Skin epidermis (tissue), 12 donors: ENCODE data around the gene TUBG2.
A peak's percentile ranks its signal among the peaks of the same experiment; 100 is the strongest.
"Not testable (repeated sequence)": the region's sequence is repeated elsewhere in the genome, so short reads cannot be mapped to it uniquely, and the experiment has no call there.

Source experiments
- H3K27ac ChIP-seq, 21 experiments: fragments of 200-600 bp; sonication (generic) in 11 of 21; one replicate each; pipeline ENCODE4 v1.5.0; 2020; ENCODE audit warnings: mild to moderate bottlenecking in 3 of 21, inconsistent platforms in 2 of 21, moderate library complexity in 2 of 21
- H3K4me3 ChIP-seq, 7 experiments: fragments of 200-600 bp; sonication (generic) in 2 of 7; one replicate each; pipeline ENCODE4 v1.5.0; 2020; ENCODE audit warnings: inconsistent platforms in 2 of 7, mild to moderate bottlenecking in 2 of 7, moderate library complexity in 1 of 7

The TUBG2 gene

DNA sequence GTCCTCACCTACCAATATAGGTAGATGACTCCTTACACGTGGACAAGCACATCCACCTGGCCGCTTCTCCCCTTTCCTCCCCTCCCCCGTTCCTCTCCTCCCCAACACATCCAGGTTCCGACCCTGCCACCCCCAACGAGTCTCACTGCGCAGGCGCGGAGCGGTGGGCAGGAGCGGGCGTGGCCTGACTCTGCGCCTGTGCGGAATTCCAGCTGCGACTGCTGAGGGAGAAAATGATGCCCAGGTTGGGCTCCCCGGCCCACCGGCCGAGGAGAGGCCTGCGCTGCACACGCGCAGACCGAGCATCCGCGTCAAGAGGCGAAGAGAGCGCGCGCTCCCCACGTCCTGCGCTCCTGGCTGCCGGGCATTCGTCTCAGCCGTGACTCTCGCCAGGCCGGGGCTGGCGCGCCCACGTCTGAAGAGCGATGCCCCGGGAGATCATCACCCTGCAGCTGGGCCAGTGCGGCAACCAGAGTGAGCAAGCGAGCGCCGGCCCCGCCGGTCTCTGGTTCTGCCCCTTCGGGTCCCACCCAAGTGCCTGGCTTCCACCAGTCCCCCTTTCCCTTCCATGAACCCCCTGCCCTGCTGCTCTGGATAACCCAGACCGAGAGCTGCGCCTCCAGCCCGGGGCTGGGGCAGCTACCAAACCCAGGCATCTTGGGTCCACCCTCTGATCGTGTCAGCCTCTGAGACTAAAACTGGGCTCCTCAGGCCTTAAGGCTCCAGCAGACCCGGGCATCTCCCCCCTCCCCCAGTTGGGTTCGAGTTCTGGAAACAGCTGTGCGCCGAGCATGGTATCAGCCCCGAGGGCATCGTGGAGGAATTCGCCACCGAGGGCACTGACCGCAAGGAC lies at the start of gene TUBG2:
Gene TUBG2, plus strand, starts transcription at position 206 of the 853 bp plus-strand sequence. Its CDS starts 220 bp downstream, at position 426.
- Histone ChIP-seq H3K4me3 (peak within 1 kb of the TSS; percentile 44 to 76 (median 57)), H3K27ac (peak within 1 kb of the TSS in 20 of 21 experiments; percentile 12 to 84 (median 68))

DNA sequence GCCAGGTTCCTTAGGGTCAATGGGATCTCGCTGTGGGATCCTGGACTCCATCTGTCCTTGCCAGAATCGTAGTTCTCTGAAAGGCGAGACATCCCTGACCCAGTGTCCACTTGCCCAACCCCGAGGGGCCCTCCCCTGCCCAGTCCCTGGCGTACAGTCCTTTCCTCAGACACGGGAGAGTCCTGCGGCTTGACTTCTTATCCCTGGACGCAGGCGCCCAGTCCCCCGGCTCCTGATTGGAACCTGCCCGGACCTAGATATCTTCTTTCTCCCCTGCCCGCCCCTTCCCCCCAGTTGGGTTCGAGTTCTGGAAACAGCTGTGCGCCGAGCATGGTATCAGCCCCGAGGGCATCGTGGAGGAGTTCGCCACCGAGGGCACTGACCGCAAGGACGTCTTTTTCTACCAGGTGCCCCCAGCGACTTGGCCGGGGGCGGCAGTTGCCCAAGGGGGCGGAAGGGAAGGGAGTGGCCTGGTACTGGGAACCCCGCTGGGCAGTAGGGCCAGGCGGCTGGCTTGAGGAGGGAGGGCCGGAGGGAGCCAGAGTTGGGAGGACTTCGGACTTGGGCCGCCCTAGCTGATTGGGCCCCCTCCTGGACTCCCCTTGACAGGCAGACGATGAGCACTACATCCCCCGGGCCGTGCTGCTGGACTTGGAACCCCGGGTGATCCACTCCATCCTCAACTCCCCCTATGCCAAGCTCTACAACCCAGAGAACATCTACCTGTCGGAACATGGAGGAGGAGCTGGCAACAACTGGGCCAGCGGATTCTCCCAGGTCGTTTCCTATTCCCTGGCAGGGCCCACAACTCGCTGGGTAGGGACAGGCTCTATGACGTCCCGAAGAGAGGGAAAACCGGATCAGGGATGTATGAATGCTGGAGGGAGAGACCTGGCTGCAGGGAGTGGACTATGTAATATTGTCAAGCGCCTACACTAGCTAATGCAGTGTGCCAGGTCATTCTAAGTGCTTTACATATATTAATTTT lies 49.0 kb upstream of the TUBG2 start:
- Histone ChIP-seq H3K4me3 (peak overlapping the region; percentile 61 to 96 (median 79)), H3K27ac (peak overlapping the region in 20 of 21 experiments; percentile 5 to 99 (median 87))

DNA sequence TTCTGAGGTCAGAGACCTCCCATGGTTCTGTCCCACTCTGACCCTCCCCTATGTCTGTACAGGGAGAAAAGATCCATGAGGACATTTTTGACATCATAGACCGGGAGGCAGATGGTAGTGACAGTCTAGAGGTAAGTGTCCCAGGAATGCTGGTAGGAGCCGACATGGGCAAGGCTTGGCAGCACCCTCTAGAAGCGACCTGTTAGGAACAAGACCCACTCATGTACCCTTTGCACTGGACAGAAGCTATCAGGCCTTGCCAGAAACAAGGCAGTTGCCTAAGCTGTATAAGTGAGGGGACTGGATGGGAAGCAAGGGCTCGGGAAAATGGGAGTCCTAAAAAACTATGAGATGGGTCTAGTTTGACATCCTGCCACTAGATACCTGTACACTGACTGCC lies 47.1 kb upstream of the TUBG2 start:
- H3K27ac ChIP-seq = no peak overlapping the region
- H3K4me3 ChIP-seq = no peak overlapping the region

DNA sequence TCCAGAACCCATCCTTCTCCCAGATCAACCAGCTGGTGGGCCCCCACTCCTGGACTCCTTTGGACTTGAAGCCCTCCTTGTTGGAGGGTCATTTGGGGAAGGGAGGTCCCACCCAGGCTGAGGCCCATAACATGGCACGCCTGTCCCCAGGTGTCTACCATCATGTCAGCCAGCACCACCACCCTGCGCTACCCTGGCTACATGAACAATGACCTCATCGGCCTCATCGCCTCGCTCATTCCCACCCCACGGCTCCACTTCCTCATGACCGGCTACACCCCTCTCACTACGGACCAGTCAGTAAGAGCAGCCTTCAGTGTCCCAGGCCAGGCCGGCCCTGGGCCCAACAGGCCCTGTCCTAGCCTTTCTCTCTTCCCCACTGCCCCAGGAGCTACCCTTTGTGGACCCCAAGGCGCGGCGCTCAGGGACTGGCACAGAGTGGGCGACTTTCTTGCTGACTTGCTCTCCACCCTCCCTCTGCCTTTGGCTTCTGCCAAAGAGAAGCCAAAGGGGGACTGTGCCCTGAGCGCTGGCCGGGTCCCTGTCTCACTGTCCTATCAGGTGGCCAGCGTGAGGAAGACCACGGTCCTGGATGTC lies 45.3 kb upstream of the TUBG2 start:
- H3K4me3 ChIP-seq = no peak overlapping the region
- peak overlapping the region in 1 of 21 experiments; percentile 39 for H3K27ac ChIP-seq

DNA sequence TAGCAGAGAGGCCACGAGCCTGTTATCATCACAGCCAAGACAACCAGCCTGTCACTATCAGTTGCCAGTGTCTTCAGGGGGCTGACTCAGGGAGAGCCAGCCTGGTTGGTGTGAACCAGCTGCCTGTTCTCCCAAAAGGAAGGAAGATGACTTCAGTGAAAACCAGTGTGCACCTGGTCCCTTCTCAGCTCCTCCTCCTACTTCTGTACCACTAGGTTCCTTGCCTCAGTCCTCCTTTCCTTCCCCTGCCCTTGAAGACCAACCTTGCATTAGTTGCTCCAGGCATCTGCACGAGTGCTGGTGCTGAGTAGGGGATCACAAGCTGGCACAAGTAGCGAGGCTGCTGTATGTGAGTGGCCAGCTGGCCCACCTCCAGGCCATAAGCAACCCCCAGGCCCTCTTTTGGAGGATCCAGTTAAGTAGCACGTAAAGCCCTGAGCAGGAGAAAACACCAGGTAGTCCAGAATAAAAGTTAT lies 41.1 kb upstream of the TUBG2 start:
- Histone ChIP-seq H3K27ac (peak overlapping the region in 2 of 21 experiments; percentile 11 to 38), H3K4me3 (no peak overlapping the region)

DNA sequence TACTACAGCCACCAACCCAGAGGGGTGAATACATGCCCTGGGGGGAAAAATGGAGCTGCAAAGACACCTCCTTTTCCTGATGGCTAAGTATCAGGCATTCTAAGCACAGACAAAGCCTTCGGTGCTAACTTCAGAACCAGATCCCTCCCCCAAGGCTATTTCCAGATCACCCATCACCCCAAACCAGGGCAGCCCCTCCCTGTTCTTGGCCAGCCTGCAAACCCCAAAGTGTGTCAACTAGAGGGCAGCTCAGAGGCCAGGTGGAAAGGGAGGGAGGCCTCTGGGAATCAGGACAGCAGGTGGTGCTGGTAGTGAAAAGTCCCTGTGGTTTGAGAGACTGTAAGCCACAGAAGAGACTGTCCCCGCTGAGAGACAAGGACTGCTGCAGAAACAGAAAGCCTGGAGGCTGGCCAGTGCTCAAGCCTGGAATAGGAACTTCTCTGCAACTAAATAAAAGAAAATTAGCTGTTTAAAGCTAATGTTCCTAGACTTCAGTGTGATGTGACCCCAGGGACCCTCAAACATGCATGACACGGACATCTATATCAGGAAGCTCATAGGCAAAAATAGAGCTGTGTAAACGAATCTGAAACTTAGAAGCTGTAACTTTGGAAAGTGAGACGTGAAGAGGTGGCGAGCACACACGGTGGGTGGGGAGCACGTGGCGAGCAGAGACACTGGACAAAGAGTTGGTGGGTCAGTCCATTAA lies 40.5 kb upstream of the TUBG2 start:
- H3K27ac ChIP-seq = peak overlapping the region in 3 of 21 experiments; percentile 11 to 38 (median 11)
- no peak overlapping the region for H3K4me3 ChIP-seq

DNA sequence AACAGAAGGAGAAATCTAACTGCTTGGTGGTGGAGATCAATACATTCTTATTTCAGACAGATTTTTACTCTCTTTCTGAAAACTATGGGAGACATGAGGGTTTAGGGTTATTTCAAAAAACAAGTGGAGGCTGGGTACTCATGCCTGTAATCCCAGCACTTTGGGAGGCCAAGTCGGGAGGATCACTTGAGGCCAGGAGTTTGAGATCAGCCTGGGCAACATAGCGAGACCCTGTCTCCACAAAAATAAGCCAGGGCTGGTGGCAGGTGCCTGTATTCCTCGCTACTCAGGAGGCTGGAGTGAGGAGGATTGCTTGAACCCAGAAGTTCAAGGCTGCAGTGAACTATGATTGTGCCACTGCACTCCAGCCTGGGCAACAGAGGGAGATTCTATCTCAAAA lies 37.1 kb upstream of the TUBG2 start:
- not testable (repeated sequence) for H3K4me3 ChIP-seq, H3K27ac ChIP-seq

DNA sequence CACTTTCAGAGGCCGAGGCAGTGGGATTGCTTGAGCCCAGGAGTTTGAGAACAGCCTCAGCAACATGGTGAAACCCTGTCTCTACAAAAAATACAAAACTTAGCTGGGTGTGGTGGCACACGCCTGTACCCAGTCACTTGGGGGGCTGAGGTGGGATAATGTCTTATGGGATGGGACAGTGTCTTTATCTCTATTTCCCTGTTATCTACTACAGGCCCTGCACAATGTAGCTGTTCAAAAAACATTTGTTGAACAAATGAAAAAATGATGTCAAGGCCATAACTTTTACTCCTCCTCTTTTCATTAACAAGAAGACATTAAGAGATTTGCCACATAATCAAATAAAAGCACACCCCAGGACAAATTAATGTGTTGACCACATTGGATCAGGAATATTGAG lies 35.8 kb upstream of the TUBG2 start:
- H3K4me3 ChIP-seq = no peak overlapping the region
- peak overlapping the region in 1 of 21 experiments; percentile 11 for H3K27ac ChIP-seq

DNA sequence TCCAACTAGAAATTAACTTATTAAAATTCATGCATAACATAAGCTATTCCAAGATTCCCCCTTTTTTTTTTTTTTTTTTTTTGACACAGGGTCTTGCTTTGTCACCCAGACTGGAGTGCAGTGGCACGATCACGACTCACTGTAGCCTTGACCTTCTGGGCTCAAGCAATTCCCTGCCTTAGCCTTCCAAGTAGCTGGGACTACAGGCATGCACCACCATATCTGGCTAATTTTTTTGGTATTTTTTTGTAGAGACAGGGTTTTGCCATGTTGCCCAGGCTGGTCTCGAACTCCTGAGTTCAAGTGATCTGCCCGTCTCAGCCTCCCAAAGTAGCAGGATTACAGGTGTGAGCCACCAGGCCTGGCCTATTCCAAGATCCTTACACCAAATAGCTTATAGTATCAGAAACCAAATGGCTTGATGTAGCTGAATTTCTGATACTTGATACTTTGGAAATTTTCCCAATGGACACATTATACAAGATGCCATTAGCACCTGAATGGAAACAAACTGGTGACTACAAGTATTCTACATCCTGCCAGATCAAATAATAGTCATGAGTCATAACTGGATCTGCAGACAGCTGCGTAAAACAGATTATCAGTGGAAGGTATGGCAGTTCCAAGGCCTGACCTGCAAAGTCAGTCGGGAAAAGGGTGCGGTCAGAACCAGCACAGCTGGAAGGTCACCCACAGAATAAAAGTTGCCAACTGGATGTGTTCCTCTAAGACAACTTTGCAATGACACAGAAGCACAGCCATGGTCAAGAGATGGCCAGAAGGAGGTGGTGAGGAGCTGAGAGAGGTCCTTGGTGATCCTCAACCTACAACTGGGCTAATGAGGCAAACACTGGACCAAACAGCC lies 35.1 kb upstream of the TUBG2 start:
- H3K27ac ChIP-seq = peak overlapping the region in 10 of 21 experiments; percentile 2 to 72 (median 35)
- H3K4me3 ChIP-seq = no peak overlapping the region

DNA sequence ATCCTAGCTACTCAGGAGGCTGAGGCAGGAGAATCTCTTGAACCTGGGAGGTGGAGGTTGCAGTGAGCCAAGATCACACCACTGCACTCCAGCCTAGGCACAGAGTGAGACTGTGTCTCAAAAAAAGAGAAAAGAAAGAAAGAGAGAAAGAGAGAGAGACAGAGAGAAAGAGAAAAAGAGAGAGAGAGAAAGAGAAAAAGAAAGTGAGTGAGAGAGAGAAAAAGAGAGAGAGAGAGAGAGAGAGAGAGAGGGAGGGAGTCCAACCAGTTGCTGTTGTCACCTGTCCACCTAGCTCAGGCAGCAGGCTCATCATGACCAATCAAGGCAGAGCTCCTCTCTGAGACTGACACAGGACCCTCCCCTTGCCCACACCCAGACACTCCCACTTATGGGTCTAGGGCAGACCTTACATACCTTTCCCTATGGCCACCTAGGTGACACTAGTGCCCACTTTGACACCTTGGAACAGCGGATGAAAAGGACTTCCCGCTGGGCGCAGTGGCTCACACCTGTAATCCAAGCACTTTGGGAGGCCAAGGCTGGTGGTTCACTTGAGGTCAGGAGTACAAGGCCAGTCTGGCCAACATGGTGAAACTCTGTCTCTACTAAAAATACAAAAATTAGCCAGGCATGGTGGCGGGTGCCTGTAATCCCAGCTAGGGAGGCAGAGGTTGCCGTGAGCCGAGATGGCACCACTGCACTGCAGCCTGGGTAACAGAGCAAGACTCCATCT lies 31.9 kb upstream of the TUBG2 start:
- not testable (repeated sequence) for H3K4me3 ChIP-seq, H3K27ac ChIP-seq

DNA sequence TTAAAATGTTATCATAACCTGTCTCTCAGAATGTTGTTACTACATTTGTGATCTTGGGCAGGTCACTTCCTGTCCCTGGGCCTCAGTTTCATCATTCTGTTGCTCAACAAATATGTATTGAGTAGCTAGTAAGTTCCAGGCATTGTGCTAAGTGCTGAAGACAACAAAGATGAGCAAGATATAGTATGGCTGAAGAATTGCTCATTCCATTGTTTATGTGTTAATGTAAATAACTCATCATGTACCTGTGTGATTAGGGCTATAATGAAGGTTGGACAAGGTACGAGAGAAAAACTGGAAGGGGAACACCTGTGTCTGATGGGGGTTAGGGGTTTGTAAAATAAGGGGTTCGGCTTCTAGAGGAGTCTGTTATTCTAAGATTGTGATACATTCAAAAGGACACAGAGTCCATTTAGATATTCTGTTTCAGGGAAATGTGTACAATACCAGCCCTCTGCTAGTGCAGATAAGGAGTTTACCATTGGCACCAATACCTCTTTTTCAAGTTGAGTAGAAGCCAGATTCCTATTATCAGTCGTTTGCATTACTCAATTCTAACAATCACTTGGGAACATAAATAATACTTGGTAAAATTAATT lies 29.6 kb upstream of the TUBG2 start:
- Histone ChIP-seq H3K4me3 (no peak overlapping the region), H3K27ac (peak overlapping the region in 4 of 21 experiments; percentile 13 to 62 (median 32))

DNA sequence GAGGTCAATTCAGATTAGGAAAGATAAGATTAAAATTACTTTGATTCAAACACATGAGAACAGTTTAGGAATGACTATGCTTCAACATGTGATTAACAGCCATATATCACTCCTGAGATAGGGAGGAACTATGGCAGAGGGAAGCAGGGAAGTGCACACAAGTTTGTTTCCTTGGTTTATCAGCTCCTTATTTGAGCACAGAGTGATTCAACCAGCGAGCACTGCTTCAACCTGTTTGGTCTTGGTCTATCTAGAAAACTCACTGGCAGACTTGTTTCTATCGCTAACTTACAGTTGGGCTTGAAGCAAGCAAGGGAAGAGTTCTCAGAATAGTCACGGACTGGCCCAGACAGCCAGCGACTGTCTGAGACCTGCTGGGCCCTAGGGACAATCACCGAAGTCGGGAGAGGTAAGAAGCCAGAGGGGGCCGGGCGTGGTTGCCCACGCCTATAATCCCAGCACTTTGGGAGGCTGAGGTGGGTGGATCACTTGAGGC lies 26.1 kb upstream of the TUBG2 start:
- Histone ChIP-seq H3K4me3 (no peak overlapping the region), H3K27ac (peak overlapping the region in 6 of 21 experiments; percentile 17 to 62 (median 42))

DNA sequence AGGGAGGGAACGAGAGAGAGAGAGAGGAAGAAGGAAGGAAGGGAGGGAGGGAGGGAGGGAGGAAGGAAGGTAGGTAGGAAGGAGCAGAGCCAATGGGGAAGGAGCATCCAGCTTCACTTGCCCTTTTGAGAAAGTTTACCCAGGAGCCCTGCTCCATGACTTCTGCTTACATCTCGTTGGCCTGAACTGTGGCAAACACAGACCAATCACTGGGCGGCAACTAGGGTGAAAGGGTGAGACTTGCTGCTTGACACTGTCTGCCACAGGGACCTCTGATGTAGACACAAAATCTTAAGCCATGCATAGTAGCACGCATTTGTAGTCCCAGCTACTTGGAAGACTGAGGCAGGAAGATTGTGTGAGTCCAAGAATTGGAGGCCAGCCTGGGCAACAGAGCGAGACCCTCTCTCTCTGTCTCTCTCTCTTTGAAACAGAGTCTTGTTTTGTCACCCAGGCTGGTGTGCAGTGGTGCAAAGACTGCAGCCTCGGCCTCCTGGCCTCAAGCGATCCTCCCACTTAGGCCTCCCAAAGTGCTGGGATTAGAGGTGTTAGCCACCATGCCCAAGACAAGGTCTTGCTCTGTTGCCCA lies 19.5 kb upstream of the TUBG2 start:
- no peak overlapping the region for H3K4me3 ChIP-seq
- H3K27ac ChIP-seq = no peak overlapping the region

DNA sequence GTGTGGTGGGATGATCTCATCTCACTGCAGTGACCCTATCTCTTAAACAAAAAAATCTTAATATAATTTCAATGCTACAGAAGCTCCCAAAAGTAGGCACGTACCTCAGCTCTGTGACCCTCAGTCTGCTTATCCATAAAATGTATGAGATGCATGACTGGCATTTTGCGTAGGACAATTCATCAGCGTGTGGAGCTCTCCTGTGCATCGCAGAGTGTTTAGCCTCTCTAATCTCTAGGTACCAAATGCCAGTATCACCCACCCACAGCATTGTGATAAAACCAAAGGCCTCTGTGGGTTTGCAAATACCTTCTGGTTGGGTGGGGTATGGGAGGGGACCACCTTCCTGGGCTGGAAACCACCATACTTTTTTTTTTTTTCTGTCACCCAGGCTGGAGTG lies 19.0 kb upstream of the TUBG2 start:
- Histone ChIP-seq H3K27ac (no peak overlapping the region), H3K4me3 (no peak overlapping the region)

DNA sequence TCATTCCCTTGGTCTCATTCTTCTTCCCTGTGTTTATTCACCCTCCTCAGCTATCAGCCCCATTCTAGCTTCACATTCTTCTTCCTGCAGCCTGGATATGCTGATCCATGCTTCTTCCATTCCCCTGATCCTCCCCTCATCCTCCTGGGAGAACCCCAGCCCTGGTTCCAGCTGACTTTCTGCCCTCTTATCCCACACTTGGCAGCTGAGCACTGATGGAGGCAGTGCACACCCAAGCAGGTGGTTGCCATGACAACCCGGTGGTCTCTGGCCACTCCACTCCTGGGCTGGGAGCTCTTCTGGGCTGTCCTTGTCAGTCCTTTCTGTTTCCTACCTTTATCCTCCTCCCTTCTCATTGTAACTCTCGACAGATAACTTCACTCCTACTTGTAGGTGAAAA lies 16.7 kb upstream of the TUBG2 start:
- no peak overlapping the region for H3K27ac ChIP-seq

DNA sequence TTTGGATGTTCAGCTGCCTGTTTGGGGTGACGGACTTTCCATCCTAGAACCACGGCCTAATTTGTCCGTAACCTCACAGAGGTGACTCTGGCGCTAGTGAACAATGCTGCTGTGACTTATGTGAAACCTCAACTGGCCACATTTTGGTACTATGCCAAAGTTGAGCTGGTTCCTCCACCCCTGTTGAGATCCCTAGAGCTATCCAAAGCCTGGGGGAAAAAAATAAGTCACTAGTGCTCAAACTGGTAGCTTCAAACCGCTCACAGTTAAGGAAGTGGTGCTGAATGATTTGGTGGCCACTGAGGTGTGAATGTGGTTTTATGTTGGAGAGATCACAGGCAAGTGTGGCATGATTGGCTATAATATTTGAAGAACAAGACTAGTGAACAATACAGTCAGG lies 11.3 kb upstream of the TUBG2 start:
- Histone ChIP-seq H3K27ac (no peak overlapping the region), H3K4me3 (no peak overlapping the region)

More for the DNA sequence above, 16.7 kb upstream of the TUBG2 start:
- no peak overlapping the region for H3K4me3 ChIP-seq

DNA sequence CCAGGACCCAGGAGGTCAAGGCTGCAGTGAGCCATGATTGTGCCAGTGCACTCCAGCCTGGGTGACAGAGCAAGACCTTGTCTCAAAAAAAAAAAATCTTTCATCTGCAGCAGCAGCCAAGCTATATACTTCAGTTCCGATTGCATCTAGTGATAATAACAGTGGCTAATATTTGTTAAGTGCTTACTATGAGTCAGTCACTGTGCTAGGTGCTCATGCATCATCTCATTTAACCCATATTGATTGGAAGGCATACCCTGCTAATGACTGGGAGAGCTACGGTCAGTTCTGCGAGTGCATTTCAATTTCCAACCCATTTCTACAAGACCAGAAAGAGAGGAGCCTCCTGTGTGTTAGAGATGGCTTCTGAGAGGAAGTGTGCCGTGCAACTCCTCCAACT lies 7.7 kb upstream of the TUBG2 start:
- H3K27ac ChIP-seq = no peak overlapping the region
- H3K4me3 ChIP-seq = no peak overlapping the region
